Panc1 (cell line): ENCODE results near the gene TMPRSS3.

Experiments
- TCF7L2 ChIP-seq: IDR thresholded peaks from 2 replicates; pipeline ENCODE4 v1.6.1; 2011; ENCODE audit warnings: mild to moderate bottlenecking, low read depth, low read length, inconsistent platforms
- TF ChIP-seq, protein P1 (sequence below): fragments of 450-650 bp; IDR thresholded peaks from 2 replicates; pipeline ENCODE4 v1.5.1; 2017; ENCODE audit warnings: mild to moderate bottlenecking

DNA sequence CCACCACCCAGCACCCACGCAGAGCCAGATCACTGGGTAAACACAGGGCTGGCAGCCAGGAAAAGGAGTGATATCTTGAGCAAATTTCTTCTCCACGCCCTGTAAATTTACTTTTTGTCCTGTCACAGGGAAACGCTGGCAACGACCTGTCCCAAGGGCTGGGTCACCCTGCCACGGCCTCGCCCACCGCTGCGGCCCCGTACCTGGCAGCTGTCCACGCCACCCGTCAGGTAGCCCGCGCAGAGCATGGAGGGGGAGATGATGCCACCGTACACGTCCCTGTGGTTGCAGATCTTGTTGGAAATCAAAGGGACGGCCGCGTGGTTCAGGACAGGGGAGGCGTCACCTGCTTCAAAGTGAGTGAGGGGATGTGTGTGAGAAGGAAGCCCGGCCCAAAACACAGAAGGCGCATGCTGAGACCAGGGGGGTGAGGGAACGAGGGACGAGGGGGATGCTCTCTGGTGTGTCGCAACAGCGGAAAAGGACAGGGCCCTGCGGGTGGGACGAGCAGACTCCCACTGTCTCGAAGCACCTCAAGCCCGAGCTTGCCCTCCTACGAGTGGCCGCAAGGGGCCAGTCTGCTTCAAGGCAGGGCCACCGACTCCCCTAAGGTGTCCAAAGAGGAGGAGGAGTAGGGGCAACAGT lies 19.4 kb downstream of the TMPRSS3 start:
- TF ChIP-seq, protein P1, sequence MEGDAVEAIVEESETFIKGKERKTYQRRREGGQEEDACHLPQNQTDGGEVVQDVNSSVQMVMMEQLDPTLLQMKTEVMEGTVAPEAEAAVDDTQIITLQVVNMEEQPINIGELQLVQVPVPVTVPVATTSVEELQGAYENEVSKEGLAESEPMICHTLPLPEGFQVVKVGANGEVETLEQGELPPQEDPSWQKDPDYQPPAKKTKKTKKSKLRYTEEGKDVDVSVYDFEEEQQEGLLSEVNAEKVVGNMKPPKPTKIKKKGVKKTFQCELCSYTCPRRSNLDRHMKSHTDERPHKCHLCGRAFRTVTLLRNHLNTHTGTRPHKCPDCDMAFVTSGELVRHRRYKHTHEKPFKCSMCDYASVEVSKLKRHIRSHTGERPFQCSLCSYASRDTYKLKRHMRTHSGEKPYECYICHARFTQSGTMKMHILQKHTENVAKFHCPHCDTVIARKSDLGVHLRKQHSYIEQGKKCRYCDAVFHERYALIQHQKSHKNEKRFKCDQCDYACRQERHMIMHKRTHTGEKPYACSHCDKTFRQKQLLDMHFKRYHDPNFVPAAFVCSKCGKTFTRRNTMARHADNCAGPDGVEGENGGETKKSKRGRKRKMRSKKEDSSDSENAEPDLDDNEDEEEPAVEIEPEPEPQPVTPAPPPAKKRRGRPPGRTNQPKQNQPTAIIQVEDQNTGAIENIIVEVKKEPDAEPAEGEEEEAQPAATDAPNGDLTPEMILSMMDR = no peak
- TF ChIP-seq TCF7L2 = no peak
